Stimulated activated CD8-positive, alpha-beta memory T cell treated with anti-CD3 and anti-CD28 coated beads, Interleukin-12 subunit alpha, Interleukin-12 subunit beta, amount 100 ng/mL, for 24 hours (primary cell): ENCODE measurements around the gene PRKCZ.

Experiments
- DNase-seq: peaks from one replicate; pipeline ENCODE4 v3.0.0-alpha.2; 2020; ENCODE audit errors: extremely low read depth

Gene PRKCZ

DNA sequence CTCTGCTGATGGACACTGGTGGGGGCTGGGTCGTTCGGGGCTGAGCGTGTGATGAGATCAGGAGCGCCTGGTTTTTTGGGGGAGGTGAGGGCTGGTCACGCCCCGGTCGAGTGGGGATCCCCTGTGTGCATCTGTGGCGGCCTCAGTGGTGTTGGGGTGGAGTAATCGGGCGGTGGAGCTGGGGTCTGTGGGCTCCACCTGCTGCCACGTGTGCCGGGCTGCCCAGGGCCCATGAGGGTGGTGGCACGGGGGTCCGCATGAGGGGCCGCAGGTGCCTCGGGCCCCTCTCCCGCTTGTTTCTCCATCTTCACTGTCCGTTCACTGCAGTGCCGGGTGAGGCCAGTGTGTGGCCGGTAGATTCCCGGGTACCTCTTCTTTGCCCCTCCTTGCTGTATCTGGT is 17.2 kb downstream of the PRKCZ start:
- no peak for DNase-seq

DNA sequence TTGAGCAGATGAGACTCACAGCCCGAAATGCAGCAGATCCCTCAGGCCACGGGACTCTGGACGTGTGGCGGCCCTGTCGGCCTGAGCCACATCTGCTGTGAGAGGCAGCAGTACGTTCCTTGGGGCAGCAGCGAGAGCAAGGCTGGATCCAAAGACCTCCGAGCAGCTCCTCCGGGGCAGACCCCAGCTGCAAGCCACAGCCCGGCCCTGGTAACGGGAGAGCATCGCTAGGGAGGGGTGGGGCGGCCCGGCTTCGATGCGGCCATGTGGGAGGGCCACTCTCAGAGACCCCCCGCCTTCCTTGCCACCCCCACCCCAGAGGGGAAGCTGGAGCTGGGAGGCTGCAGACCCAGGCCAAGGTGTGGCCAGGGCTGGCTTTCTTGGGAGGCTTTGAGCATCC is 17.8 kb downstream of the PRKCZ start:
- no peak for DNase-seq

DNA sequence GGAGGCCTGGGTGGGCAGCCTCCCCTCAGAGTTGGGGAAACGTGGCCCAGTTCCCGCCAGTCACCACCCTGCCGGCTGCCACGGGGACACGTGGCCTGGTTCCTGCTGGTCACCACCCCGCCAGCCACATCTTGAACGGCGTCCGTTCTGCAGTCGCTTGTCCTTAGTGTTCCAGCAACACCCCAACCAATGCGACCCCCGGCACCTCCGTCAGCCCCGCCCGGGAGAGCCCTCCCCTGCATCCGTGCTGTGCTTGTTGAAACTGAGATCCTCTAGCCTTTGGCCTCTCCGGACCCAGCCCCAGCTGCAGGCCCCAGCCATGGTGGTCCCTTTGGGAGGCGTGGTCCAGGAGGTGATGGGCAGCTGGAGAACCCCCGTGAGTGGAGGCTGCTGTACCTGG is 18.7 kb downstream of the PRKCZ start:
- no peak for DNase-seq

DNA sequence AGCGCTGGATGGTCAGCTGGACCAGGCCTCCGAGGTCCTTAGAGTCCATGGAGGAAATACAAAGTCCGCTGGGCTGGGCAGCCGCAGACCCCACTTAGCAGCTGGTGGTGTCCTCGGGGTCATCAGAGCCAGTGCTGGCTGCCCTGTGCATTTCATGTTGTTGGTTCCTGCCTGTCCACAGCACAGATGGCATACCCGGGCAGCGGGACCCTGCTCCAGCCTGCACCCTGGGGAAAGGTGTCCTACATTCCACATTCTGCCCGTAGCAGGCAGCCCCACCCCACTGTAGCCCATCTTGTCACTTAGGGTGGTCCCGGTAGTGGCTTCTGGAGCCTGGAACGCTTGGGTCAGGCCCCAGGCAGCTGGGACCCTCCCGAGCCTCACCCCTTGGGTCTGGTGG is 19.8 kb downstream of the PRKCZ start:
- DNase-seq, result no peak

DNA sequence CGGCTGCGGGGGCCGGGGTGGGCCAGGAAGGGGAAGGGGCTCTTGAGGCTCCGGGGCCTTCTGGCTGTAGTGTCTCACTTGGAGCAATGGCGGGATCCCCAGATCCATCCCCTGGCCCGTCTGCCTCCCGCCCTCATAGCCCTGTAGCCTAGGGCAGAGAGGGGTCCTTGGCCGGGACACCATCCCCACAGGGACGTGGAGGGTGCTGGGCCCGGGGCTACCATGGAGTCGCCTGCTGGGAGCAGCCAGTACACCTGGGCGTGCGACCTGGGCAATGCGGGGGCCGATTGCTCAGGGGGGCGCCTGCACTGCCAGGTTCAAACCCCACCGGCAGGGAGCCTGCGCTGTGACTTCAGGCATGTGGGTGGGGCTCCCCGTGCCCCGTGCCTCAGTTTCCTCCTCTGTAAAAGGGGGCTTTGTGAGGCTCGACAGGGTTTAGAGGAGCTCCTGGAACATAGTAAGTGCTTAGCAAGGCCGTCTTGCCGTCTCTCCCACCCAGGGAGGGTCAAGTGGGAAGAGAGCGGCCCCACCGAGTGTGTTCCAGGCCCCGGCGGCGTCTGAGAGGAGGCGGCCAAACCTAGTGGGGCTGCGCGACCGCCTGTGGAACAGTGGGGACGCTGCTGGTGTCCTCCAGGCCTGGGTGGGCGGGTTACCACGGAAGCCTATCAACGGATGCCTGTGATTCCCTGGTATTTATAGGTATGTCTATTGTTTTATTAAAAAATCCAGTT is 20.8 kb downstream of the PRKCZ start:
- DNase-seq, result no peak

DNA sequence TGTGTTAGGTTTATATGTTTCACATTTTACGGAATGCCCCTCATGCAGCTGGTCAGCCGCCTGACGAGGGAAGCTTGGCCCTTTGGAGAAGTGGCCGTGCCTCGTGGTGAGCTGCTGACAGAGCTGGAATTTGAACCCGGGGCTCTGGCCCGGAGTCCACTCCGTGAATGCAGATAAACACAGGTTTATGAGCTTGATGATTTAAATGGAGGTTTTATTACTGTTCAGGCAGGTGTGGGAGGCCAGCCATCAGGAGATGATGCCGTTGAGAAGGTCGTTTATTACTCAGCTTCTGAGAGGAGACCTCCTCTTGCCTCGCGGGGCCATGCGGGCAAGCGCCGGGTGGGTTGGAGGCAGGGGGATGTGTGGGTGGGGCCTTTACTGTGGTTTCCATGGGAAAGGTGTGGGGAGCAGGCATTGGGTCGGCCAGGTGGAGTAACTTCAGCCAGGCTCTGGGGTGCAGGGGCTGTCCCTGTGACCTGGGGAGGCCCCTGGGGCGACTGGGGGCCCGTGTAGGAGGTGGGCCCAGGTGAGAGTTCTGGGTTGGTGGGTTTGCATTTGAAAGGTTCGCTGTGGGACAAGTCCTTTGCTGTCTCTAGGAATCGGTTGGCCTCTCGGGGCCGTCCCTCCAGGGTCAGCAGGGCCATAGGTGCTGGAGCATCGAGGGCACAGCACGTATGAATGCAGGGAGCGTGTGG is 22.0 kb downstream of the PRKCZ start:
- DNase-seq, result no peak

DNA sequence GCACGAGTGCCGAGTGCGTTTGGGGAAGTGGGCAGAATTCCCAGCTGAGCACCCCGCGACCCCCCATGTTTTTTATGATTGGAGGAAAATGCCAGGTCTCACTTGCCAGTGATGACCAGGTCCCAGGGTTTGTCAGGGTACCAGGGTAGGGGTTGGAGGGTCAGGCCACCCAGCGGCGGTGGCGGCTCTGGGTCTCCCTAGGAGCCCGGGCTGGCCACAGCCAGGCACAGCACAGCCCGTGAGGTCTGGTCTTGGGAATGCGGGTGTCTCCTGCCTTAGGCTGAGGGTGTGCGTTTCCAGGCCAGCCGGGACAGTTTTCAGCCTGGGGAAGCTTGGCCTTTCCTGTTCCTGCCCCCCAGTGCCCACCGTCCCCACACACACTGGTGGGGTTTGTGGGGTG is 22.7 kb downstream of the PRKCZ start:
- DNase-seq, result no peak

DNA sequence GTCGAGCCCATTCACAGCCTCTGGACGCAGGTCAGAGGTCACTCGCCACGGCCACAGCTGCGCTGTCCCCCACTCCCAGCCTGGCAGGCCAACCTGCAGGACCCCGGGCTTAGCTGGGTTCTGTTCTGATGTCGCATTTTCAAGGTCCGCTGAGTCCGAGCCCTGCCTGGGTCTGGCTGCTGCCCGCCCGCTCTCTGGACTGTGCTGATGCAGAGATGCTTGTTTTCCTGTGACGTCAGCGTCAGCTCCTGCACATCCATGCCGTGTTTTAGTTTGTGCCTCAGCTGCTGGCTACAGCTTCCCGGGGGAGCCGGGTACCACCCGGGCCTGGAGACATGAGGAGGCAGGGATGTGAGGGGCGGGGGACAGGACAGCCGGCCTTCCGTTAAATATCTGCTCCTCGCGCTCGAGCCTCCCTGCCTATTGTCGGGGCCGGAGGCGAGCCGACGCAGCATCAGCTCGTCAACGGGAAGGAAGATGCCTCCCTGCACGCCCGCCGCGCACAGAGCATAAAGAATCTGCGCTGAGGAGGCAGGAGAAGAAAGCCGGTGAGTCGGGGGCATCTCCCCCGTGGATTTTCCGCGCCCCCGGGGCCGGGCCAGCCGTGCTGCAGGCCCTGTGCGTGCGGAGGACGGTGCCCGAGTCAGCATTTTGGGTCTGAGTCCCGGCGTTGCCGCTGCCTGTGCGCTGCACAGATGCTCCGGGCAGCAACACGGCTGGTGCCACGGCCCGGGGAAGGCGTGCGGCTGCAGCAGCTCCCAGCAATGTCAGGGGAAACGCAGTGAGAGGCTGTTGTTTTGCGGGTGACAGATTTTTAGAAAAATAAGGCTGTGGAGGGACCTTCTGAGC is 23.4 kb downstream of the PRKCZ start:
- DNase-seq, result no peak

DNA sequence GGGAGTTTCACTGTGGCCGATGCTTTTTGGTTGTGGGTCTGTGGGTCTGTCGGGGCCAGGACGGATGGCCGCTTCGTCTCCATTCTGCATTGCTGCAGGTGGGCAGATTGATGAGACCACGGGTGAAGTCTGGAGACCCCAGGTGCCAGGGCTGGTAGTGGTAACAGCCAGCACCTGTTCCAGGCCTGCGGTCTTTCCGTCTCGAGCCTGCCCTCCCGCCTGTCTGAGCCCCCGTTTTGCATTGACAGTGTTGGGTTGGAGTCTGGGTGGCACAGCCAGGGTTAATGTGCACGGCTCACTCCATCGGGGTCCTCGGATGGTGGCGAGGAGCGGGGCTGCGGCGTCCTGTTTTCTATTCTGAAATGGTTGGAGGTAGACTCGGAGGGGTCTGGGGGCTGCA is 24.2 kb downstream of the PRKCZ start:
- DNase-seq, result no peak

DNA sequence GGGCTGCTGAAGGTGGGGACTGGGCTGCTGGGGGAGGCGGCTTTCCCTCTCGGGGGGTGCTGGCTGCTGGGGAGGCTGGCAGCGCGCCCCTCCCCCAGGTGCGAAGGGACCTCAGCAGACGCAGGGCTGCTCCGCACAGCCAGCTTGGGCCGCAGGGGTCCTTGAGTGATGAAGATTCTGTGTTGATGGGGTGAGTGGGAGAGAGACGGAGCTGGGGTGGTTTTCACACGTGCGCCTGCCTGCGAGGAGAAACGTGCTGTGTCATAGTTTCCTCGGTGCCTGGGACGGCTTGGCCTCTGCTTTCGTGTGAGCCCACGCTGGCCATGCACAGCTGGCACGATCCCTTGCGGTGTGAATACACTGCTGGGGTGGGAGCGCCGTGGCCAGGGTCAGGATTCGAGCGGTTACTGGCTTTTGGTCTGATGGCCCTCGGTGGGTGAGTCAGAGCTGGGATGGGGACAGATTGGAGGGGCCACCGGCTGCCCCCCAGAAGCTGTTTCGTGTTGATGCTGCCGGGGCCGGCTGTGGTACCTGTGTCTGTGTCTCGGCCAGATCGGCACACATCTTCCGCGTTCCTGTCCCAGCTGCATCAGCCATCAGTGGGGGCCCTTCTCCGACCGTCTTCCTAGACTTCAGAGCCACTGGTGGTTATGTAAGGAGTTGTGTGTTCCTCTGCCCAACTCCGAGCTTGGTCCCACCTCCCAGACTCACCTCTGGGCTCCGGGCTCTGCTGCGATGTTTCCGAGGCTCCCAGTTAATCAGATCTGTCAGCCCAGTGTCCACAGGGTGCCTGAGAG is 24.9 kb downstream of the PRKCZ start:
- DNase-seq, result no peak

DNA sequence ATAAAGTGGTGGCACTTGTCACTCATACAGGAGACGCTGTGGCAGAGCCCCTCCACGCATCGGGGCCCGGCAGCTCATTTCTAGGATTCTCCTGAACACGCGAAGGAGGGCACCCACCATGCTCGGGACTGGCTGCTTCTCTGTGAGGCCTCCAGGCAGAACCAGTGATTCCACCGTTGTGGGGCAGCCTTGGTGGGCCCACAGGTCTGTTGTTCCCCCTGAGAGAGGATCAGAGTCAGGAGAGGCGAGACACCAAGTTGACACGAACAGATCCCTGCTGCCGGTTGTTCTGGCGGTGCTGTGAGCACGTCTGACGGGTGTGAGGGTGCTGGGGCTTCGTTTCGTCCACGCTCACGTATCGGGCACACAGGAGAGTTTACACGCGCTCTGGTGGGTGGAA is 26.6 kb downstream of the PRKCZ start:
- no peak for DNase-seq

DNA sequence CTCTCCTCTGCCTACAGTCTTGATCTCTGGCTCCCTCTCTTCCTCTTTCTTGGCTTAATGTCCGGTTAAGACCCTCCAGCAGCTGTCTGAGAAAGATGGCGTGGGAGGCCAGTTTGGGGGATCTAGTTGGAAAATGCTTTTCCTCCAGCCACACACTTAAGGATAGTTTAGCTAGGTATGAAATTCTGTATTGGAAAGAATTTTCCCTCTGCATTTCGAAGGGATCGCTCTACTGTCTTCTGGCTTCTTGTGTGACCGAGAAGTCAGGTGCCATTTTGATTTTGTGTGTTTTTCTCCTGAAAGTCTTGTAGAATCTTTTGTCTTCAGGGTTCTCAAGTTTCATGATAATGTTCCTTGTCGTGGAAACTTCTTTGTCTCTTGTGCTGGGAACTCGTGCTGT is 28.0 kb downstream of the PRKCZ start:
- DNase-seq, result no peak

DNA sequence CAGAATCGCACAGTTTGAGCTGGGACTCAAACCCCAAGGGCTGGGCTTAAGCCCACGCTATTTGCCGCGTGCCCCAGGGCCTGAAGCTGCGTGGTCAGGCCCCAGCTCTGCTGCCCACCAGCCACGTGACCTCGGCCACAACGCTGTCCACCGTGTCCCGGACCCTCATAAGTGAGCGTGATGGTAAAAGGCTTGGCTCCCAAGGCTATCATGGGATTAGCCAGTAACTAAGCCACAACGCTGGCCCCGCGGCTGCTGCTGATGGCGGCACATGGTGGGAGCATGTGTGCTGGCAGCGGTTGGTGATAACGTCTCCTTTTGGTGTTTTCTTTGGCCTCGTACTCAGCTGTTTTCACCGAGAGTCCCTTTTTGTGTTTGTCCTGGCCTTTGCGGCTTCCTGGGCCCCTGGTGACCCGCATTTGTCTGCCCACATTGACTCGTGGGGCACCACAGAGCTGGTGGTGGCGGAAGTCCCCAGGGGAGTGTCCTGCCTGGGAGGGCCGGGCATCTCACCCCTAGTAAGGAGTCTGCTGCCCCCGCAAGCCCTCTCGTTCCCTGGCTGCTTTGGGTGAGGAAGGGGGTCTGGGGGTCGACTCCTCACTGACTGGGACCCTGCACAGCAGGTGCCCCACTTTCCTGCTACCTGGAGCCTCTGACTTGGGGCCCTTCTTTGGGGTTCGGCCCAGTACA is 29.3 kb downstream of the PRKCZ start:
- DNase-seq, result no peak

DNA sequence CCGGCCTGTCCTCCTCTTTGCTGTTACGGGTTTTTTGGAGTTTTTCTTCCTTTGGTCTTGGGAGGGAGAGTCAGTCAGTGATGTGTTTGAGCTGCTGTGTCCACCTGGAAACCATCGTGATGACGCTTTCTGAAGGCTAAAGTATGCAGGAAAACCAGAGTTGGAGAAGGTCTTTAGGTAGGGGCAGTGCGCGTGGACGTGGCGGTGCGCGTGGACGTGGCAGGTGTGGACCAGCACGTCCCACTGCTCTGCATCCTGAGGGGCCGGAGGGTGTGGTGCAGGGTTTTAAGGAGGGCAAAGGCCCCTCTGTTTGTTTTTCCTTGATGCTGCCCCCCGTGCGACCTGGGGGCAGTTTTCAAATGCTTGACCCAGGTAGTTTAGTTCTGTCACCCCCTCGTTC is 29.9 kb downstream of the PRKCZ start:
- no peak for DNase-seq

DNA sequence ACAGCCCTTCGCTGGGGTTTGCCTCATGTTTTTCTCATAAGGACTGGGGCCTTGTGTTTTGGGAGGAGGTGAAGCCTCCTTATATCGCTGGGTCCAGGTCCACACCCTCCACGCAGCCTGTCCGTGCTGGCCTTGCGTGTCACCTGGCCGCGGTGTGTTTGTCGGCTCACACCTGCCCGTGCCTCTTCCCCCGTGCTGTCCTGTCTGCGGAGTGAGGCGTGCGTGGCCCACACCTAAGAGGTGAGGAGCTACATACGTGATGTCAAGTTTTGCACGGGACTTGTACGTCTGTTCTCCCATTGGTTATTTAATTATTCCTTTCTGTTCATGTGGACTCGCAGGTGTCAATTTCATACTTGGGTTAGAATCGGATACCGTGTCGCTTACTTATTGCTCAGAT is 30.7 kb downstream of the PRKCZ start:
- no peak for DNase-seq

DNA sequence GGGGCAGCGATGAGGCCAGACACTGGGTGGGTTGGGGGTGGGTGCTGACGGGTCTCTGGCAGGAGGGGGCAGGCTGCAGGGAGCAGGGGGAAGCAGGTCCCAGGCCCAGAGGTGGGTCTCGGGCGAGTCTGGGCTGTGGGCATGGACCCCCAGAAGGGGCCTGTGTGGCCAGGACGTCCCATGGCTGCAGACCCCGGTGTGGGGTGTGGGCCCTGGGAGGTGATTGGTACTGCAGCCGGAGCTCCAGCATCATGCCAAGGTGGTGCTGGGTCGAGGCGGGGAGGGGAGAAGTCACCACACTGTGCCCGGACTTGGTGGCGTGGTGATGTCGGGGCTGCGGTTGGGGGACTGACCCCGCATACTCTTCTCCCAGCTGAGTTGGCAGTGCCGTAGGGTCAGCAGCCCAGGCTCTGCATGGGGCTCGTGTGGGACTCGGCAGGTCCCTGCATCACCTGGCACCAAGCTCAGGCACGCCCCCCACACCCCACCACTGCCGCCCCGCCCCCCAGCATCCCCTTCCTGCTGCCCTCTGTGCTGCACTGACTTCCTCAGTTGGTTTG is 31.2 kb downstream of the PRKCZ start:
- DNase-seq, result no peak

DNA sequence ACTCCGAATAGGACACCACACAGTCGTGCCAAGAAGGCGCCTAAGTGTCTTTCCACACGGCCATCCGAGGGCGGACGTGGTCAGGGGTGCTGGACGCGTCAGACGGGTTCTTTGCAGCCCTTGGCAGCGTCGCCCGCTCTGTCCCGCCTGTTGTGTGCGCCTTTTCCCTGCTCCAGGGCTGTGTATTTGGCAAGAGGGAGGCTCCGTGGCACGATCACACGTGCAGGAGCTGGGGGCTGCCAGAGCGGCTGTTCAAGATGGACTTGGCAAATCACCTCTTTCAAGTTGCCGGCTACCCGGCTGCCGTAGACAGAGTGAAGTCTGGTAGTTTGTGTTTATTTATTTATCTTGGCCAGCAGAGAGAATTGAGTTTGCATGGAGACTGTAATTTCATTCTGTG is 31.9 kb downstream of the PRKCZ start:
- DNase-seq, result no peak

DNA sequence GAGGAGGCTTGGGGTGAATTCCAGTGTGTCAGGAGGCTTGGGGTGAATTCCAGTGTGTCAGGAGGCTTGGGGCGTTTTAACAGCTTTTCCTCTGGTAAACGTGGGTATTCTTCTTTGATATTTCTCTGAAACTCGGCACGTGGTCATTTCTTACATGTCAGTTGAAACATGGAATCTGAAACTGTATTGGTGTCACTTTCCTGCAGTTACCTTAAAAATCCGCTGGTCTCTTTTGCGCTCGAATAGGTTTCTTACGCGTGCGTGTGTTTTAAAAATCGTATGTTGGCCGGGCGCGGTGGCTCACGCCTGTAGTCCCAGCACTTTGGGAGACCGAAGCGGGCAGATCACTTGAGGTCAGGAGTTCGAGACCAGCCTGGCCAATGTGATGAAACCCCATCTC is 33.5 kb downstream of the PRKCZ start:
- DNase-seq, result no peak

DNA sequence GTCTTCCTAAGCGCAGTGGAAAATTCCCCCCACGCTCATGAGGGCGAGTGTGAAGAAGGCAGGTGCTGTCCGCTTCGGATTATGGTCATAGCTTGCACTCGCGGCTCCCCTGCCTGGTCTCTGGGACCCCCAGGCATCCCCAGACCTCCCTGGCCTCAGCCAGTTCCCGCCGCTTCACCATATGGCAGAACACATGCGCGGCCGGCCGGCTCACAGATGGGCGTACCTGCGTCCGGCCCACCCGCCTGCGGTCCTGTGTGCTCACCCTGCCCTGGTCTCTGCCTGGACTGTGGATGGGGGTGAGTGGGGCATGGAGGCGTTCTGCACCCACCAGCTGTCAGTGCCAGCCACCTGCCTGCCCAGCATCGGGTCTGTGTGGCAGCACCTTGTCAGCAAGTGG is 34.1 kb downstream of the PRKCZ start:
- no peak for DNase-seq

DNA sequence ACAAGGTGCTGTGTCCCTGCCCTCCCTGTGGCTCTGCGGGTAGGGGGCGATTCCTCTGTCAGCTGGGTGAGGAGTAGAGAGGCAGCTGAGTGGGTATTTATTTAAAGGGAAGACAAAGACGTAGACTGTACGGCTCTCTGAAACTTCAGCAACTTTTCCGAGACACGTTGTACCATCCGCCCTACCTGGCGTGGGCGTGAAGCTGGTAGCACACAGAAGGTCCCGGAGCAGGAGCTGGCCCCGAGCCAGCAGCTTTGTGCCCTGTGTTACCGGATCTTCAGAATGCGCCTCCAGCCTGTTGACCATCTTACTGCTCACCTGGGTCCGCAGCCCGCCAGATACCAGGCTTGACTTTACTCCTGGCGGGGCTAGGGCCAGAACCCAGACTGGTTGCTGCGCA is 34.9 kb downstream of the PRKCZ start:
- no peak for DNase-seq

DNA sequence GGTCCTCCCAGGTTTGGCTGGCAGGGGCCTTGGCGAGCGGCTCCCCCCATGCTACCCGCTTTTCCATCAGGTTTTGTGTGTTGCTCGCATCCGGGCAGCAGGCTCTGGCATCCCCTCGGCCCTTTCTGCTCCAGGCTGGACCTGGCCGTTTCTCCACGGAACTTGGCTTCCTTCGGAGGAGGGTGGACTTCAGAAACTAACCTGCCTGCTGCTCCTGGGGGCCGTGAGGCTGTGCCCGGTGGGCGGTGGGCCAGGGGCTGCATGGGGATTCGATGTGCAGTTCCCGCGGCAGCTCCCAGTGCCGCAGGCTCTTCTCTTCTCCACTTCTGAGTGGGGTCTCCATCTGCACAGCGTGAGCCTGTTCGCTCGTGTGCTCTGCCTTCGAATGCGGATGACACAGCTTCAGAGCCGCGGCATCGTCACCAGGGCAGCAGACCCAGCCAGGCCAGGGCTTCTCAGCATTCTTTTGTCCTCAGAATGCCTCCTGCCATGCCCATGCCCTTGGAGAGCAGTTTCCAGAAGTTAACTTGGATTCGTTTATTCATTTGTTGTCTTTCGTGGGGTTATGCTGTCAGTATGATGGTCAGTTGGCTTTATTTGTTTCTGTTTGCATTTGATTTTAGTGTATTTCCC is 36.4 kb downstream of the PRKCZ start:
- DNase-seq, result no peak
